Osteoblast (primary cell): Measurements from ENCODE around the gene PTCD2. TPM values are rescaled to one million over a fixed set of nuclear protein-coding genes. Genes with fewer than 3 reads are reported as not detected.

ENCODE experiments used
- DNase-seq: peaks from one replicate; pipeline ENCODE4 v3.0.0; 2011; ENCODE audit warnings: low spot score, mixed read lengths; ENCODE audit not compliant: insufficient read length; ENCODE audit errors: missing footprints
- H2AFZ ChIP-seq: 2 replicates; pipeline ENCODE4 v1.6.0; 2011; ENCODE audit warnings: mild to moderate bottlenecking, low read length
- H3K27ac ChIP-seq: 2 replicates; pipeline ENCODE4 v1.5.1; 2011; ENCODE audit warnings: mild to moderate bottlenecking, low read depth, low read length, moderate library complexity
- H3K27me3 ChIP-seq: 2 replicates; pipeline ENCODE4 v1.6.0; 2012; ENCODE audit warnings: mild to moderate bottlenecking, control low read depth, inconsistent platforms, low read length, moderate library complexity; ENCODE audit not compliant: insufficient read depth
- H3K36me3 ChIP-seq: 2 replicates; pipeline ENCODE4 v1.5.1; 2011; ENCODE audit warnings: mild to moderate bottlenecking, low read length, control low read depth, moderate library complexity; ENCODE audit not compliant: insufficient read depth
- H3K4me1 ChIP-seq: 2 replicates; pipeline ENCODE4 v1.5.1; 2011; ENCODE audit warnings: mild to moderate bottlenecking, low read length, control low read depth, moderate library complexity; ENCODE audit not compliant: insufficient read depth
- H3K4me2 ChIP-seq: 2 replicates; pipeline ENCODE4 v1.6.0; 2011; ENCODE audit warnings: mild to moderate bottlenecking, low read length; ENCODE audit not compliant: insufficient read depth
- H3K4me3 ChIP-seq: fragments of 200-600 bp; sonication (generic); 3 replicates; pipeline ENCODE4 v1.5.1; 2012; ENCODE audit warnings: mild to moderate bottlenecking, low read length, inconsistent platforms; ENCODE audit not compliant: insufficient read depth
- H3K79me2 ChIP-seq: 2 replicates; pipeline ENCODE4 v1.6.0; 2012; ENCODE audit warnings: mild to moderate bottlenecking, low read length, control low read depth, inconsistent platforms; ENCODE audit not compliant: insufficient read depth
- H3K9me3 ChIP-seq: 2 replicates; pipeline ENCODE4 v1.5.1; 2011; ENCODE audit warnings: low read depth, low read length, control low read depth
- H4K20me1 ChIP-seq: 2 replicates; pipeline ENCODE4 v1.6.0; 2012; ENCODE audit warnings: mild to moderate bottlenecking, low read length, control low read depth; ENCODE audit not compliant: insufficient read depth
- CTCF ChIP-seq: IDR thresholded peaks from 2 replicates; pipeline ENCODE4 v1.5.1; 2011; ENCODE audit warnings: mild to moderate bottlenecking, low read depth, low read length, moderate library complexity; ENCODE audit errors: extremely low read depth
- total RNA-seq: library from RNA; depleted of rRNA; stranded (reverse); fragments of >200 nt; gene quantifications from 2 replicates; pipeline ENCODE4 v1.2.3, GENCODE V29; 2012

PTCD2 gene
- total RNA-seq, 1 donor = 8.3 TPM

GRCh38 chr5:72410688-72411295 lies 90.6 kb downstream of the PTCD2 start:
- peak overlapping the region; percentile 27 for H3K27ac ChIP-seq
- H2AFZ ChIP-seq = no peak overlapping the region
- TF ChIP-seq CTCF = no peak
- no peaks in the 10 kb centered on the region for H3K36me3 ChIP-seq
- H3K4me1 ChIP-seq = peaks cover 27% of the 10 kb centered on the region
- no peak for DNase-seq
- no peak overlapping the region for H3K4me3 ChIP-seq
- no peaks in the 10 kb centered on the region for H3K27me3 ChIP-seq
- H3K9me3 ChIP-seq = no peaks in the 10 kb centered on the region
- no peaks in the 10 kb centered on the region for H3K79me2 ChIP-seq
- no peak overlapping the region for H3K4me2 ChIP-seq
- no peaks in the 10 kb centered on the region for H4K20me1 ChIP-seq

GRCh38 chr5:72412283-72413055 lies 92.3 kb downstream of the PTCD2 start:
- no peak overlapping the region for H3K4me2 ChIP-seq

GRCh38 chr5:72415616-72416325 lies 95.6 kb downstream of the PTCD2 start:
- no peak for DNase-seq
- H3K36me3 ChIP-seq = no peaks in the 10 kb centered on the region
- H3K4me2 ChIP-seq = no peak overlapping the region
- no peak overlapping the region for H3K4me3 ChIP-seq
- no peaks in the 10 kb centered on the region for H3K9me3 ChIP-seq
- H3K27me3 ChIP-seq = no peaks in the 10 kb centered on the region
- peaks cover 22% of the 10 kb centered on the region for H3K4me1 ChIP-seq
- H3K27ac ChIP-seq = no peak overlapping the region
- no peaks in the 10 kb centered on the region for H3K79me2 ChIP-seq
- no peak for TF ChIP-seq CTCF
- H2AFZ ChIP-seq = peak overlapping the region; percentile 29
- no peaks in the 10 kb centered on the region for H4K20me1 ChIP-seq

More at GRCh38 chr5:72412283-72413055, 92.3 kb downstream of the PTCD2 start:
- Histone ChIP-seq H4K20me1 (no peaks in the 10 kb centered on the region), H3K79me2 (no peaks in the 10 kb centered on the region), H3K36me3 (no peaks in the 10 kb centered on the region), H3K4me3 (no peak overlapping the region), H3K9me3 (no peaks in the 10 kb centered on the region), H3K4me1 (peaks cover 27% of the 10 kb centered on the region), H3K27me3 (no peaks in the 10 kb centered on the region), H2AFZ (peak overlapping the region; percentile 9), H3K27ac (peak overlapping the region; percentile 31)
- TF ChIP-seq CTCF = peak; percentile 63
- peak; percentile 66 for DNase-seq
